Suppressor macrophage treated with lipopolysaccharide for 1 hour (primary cell): ENCODE measurements around the gene POTEH.
A peak's percentile ranks its signal among the peaks of the same experiment; 100 is the strongest.
"Not testable (repeated sequence)": the region's sequence is repeated elsewhere in the genome, so short reads cannot be mapped to it uniquely, and the experiment has no call there.

Source experiments
- DNase-seq, 3 donors: peaks; one replicate each; pipeline ENCODE4 v3.0.0-alpha.2; 2020 to 2022

Gene POTEH

GRCh38 chr22:15738157-15738908 is 48.5 kb downstream of the POTEH start:
- peak in 1 of 3 donors; percentile 1 for DNase-seq

DNA sequence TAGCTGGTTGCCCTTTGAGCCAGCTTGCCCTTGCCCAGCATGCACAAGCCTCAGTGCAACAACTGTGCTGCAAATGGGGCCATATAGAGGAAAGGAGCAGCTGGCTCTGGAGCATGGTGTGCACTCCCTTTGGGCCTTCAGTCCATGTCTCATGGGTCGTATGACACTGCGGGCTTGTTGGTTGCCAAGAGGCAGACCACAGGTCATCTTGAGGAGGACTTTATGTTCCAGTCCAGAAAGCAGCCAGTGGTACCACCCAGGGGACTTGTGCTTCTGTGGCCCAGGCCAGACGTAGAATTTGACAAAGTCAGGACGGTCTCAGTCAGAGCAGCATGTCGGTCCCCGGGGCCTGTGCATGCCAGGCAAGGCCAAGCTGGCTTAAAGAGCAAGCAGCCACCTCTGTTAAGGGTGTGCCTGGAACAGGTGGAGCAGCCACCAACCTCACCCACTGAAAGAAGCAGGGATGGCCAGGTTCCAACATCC is 49.1 kb downstream of the POTEH start:
- not testable (repeated sequence) for DNase-seq

- not testable (repeated sequence) for DNase-seq
Observed at GRCh38 chr22:15747636-15748323, 58.0 kb downstream of the POTEH start.

GRCh38 chr22:15749181-15749970 is 59.5 kb downstream of the POTEH start:
- DNase-seq, result peak in 1 of 3 donors; percentile 4

GRCh38 chr22:15759443-15760097 is 69.7 kb downstream of the POTEH start:
- DNase-seq, result not testable (repeated sequence)

DNA sequence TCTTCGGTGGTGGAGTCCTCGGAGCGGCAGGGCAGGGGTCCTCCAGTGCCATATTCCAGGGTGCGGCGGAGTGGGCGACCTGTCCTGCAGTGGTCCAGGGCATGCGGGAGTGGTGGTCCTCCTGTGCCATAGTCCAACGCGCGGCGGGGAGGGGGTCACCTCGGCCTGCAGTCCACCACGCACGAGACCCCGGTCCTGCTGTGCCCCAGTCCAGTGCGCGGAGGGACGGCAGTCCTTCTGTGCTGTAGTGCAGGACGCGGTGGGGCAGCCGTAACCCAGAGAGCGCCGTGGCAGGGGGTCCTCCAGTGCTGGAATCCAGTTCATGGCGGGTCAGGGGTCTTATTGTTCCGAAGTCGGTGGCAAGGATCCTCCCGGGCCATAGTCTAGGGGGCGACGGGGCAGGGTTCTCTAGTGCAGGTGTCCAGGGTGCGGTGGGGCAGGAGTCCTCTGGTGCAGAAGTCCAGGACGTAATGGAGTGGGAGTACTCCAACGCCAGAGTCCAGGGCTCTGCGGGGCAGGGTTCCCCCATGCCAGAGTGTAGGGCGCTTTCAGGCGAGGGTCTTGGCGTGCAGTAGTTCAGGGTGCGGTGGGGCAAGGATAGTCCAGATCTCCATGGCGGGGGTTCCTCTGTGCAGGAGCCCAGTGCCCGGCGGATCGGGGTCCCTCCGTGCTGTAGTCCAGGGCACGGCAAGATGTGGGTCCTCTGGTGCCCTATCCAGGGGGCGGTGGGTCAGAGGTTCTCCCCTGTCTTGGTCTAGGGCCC is 70.7 kb downstream of the POTEH start:
- DNase-seq, result not testable (repeated sequence)

GRCh38 chr22:15761151-15761777 is 71.4 kb downstream of the POTEH start:
- peak in 1 of 3 donors; percentile 3 for DNase-seq

- DNase-seq, result not testable (repeated sequence)
Observed at GRCh38 chr22:15763559-15763958, 73.7 kb downstream of the POTEH start.
